HepG2 (cell line): ENCODE results near the gene ANAPC16. TPM values are rescaled to one million over a fixed set of nuclear protein-coding genes. Genes with fewer than 3 reads are reported as not detected.

Experiments
- HDAC2 ChIP-seq: sonication (generic); formaldehyde crosslinking; IDR thresholded peaks from 2 replicates; pipeline ENCODE4 v1.4.0; 2020; ENCODE audit warnings: missing genetic modification reagents
- HNF4A ChIP-seq: sonication (generic); formaldehyde crosslinking; IDR thresholded peaks from 2 replicates; pipeline ENCODE4 v1.4.0; 2020; ENCODE audit warnings: missing genetic modification reagents
- ISX ChIP-seq: sonication (generic); formaldehyde crosslinking; conservative IDR thresholded peaks from 2 replicates; pipeline ENCODE4 v1.5.0; 2020; ENCODE audit warnings: missing genetic modification reagents
- KDM1A ChIP-seq: IDR thresholded peaks from 2 replicates; pipeline ENCODE4 v1.6.1; 2016; ENCODE audit warnings: missing compliant biosample characterization
- PHF20 ChIP-seq: sonication (generic); formaldehyde crosslinking; IDR thresholded peaks from 2 replicates; pipeline ENCODE4 v1.5.0; 2020; ENCODE audit warnings: mild to moderate bottlenecking, missing genetic modification reagents
- RBM22 ChIP-seq: fragments of 200-400 bp; formaldehyde crosslinking; optimal IDR thresholded peaks from 2 replicates; pipeline ENCODE3; 2017; ENCODE audit warnings: mild to moderate bottlenecking, low read length, moderate library complexity
- SALL2 ChIP-seq: sonication (generic); formaldehyde crosslinking; IDR thresholded peaks from 2 replicates; pipeline ENCODE4 v1.8.1; 2023; ENCODE audit warnings: mild to moderate bottlenecking, missing genetic modification reagents, inconsistent platforms
- ZFY ChIP-seq: sonication (generic); formaldehyde crosslinking; IDR thresholded peaks from 2 replicates; pipeline ENCODE4 v1.4.0; 2020; ENCODE audit warnings: missing genetic modification reagents
- ZNF180 ChIP-seq: sonication (generic); formaldehyde crosslinking; IDR thresholded peaks from 2 replicates; pipeline ENCODE4 v1.4.0; 2020; ENCODE audit warnings: low read depth, missing genetic modification reagents, borderline replicate concordance
- ZNF788 ChIP-seq: sonication (generic); formaldehyde crosslinking; IDR thresholded peaks from 2 replicates; pipeline ENCODE4 v1.5.0; 2020; ENCODE audit warnings: mild to moderate bottlenecking, missing genetic modification reagents, borderline replicate concordance
- polyA plus RNA-seq, 8 experiments: library from polyadenylated mRNA; depleted of rRNA in 3 of 8; stranded (reverse) in 7 of 8; unstranded in 1 of 8; fragments of >200 nt; fragmentation: Illumina TruSeq in 4 of 8; extraction: Trizol in 4 of 8; gene quantifications; 2 replicates each; pipeline versions ENCODE4 v1.2.1 to v1.2.3, GENCODE V29; 2011 to 2016; ENCODE audit warnings: low read depth in 4 of 8, missing spikeins in 1 of 8, mixed read lengths in 1 of 8; ENCODE audit not compliant: insufficient read depth in 1 of 8
- total RNA-seq, 5 experiments: library from RNA; depleted of rRNA; stranded (reverse); fragments of >200 nt; fragmentation: Illumina TruSeq; extraction: Trizol; gene quantifications; 2 replicates each; pipeline ENCODE4 v1.2.3, GENCODE V29; 2016; ENCODE audit warnings: low read depth in 1 of 5
- TF ChIP-seq, protein P1 (sequence below): IDR thresholded peaks from 2 replicates; pipeline ENCODE4 v1.6.1; 2016; ENCODE audit warnings: missing compliant biosample characterization, missing genetic modification reagents, borderline replicate concordance
- TF ChIP-seq, protein P2 (sequence below): sonication (generic); formaldehyde crosslinking; IDR thresholded peaks from 2 replicates; pipeline ENCODE4 v1.5.1; 2020; ENCODE audit warnings: mild to moderate bottlenecking, missing genetic modification reagents, moderate library complexity
- TF ChIP-seq, protein P3 (sequence below): sonication (generic); formaldehyde crosslinking; IDR thresholded peaks from 2 replicates; pipeline ENCODE4 v1.4.0; 2020; ENCODE audit warnings: missing genetic modification reagents, low read depth, mild to moderate bottlenecking, borderline replicate concordance
- TF ChIP-seq, protein P4 (sequence below): sonication (generic); formaldehyde crosslinking; IDR thresholded peaks from 2 replicates; pipeline ENCODE4 v1.5.0; 2020; ENCODE audit warnings: missing genetic modification reagents

Gene ANAPC16
- total and polyA plus RNA-seq, 2 of the 13 experiments (the other 11 are each of a cell fraction or from before 2014, with no cell fraction given), result 74.8 to 89.4 TPM

DNA sequence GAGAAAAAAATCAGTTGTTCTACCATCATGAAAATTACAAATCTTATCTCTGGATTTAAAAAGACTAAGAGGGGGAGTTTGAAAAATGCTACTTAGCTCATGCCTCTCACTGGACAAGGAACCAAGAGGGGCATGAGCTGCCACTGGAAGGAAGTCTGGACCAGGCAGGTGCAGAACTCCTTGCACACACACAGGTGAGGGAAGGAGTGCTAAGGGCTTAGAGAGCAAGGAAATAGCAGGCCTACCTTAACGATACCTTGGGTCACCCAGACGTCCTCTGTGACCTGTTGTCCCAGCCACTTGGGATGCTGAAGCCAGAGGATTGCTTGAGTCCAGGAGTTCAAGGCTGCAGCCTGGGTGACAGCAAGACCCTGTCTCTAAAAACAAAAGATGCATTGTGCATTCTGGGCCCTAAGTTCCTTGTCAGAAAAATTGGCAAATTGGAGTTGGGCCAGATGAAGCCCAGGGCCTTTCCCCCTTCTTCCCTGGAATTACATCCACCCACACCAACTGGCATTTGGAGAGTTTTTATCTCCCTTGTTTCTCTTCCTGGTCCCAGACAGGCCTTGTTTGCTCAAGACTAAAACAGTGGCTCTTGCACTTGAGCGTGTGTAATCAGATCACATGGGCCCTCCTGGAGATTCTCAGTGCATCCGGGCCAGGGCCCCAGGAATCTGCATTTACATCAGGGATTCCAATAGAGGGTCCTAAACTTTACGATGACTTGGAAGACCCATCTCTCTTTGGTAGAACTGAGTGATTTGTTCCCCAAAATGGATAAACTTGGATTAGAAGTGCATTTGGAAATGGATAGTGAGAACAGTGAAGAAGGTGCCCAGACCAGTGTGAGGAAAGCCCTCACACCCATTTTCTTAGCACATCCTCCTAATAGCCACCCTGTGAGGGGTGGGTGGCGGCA is 60.9 kb downstream of the ANAPC16 start (continued):
- TF ChIP-seq, protein P1, sequence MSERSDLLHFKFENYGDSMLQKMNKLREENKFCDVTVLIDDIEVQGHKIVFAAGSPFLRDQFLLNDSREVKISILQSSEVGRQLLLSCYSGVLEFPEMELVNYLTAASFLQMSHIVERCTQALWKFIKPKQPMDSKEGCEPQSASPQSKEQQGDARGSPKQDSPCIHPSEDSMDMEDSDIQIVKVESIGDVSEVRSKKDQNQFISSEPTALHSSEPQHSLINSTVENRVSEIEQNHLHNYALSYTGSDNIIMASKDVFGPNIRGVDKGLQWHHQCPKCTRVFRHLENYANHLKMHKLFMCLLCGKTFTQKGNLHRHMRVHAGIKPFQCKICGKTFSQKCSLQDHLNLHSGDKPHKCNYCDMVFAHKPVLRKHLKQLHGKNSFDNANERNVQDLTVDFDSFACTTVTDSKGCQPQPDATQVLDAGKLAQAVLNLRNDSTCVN, result peak; percentile 37; the same call in 1 of the 2 replicates
- no peak for TF ChIP-seq PHF20 (CRISPR knock-in tag)
- TF ChIP-seq, protein P2, sequence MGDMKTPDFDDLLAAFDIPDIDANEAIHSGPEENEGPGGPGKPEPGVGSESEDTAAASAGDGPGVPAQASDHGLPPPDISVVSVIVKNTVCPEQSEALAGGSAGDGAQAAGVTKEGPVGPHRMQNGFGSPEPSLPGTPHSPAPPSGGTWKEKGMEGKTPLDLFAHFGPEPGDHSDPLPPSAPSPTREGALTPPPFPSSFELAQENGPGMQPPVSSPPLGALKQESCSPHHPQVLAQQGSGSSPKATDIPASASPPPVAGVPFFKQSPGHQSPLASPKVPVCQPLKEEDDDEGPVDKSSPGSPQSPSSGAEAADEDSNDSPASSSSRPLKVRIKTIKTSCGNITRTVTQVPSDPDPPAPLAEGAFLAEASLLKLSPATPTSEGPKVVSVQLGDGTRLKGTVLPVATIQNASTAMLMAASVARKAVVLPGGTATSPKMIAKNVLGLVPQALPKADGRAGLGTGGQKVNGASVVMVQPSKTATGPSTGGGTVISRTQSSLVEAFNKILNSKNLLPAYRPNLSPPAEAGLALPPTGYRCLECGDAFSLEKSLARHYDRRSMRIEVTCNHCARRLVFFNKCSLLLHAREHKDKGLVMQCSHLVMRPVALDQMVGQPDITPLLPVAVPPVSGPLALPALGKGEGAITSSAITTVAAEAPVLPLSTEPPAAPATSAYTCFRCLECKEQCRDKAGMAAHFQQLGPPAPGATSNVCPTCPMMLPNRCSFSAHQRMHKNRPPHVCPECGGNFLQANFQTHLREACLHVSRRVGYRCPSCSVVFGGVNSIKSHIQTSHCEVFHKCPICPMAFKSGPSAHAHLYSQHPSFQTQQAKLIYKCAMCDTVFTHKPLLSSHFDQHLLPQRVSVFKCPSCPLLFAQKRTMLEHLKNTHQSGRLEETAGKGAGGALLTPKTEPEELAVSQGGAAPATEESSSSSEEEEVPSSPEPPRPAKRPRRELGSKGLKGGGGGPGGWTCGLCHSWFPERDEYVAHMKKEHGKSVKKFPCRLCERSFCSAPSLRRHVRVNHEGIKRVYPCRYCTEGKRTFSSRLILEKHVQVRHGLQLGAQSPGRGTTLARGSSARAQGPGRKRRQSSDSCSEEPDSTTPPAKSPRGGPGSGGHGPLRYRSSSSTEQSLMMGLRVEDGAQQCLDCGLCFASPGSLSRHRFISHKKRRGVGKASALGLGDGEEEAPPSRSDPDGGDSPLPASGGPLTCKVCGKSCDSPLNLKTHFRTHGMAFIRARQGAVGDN (CRISPR knock-in tag), result peak; percentile 31; the same call in 1 of the 2 replicates
- TF ChIP-seq, protein P3, sequence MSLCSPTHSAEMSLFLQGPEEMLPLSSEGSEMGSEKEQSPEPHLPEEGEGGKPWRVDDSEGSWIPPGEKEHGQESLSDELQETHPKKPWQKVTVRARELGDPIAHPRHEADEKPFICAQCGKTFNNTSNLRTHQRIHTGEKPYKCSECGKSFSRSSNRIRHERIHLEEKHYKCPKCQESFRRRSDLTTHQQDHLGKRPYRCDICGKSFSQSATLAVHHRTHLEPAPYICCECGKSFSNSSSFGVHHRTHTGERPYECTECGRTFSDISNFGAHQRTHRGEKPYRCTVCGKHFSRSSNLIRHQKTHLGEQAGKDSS, result peak; percentile 38; the same call in 1 of the 2 replicates
- TF ChIP-seq ZFY (CRISPR knock-in tag), result peak; percentile 66
- TF ChIP-seq, protein P4, sequence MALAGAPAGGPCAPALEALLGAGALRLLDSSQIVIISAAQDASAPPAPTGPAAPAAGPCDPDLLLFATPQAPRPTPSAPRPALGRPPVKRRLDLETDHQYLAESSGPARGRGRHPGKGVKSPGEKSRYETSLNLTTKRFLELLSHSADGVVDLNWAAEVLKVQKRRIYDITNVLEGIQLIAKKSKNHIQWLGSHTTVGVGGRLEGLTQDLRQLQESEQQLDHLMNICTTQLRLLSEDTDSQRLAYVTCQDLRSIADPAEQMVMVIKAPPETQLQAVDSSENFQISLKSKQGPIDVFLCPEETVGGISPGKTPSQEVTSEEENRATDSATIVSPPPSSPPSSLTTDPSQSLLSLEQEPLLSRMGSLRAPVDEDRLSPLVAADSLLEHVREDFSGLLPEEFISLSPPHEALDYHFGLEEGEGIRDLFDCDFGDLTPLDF (CRISPR knock-in tag), result no peak
- no peak for TF ChIP-seq ZNF180 (CRISPR knock-in tag)
- TF ChIP-seq SALL2 (CRISPR knock-in tag), result 0 out of 2 replicates have a peak, but pooled peaks have one; percentile 18
- TF ChIP-seq HDAC2 (CRISPR knock-in tag), result peak; percentile 64
- no peak for TF ChIP-seq KDM1A
- TF ChIP-seq ZNF788 (CRISPR knock-in tag), result 0 out of 2 replicates have a peak, but pooled peaks have one; percentile 42
- TF ChIP-seq RBM22, result peak; percentile 96
- peak; percentile 81 for TF ChIP-seq HNF4A (CRISPR knock-in tag)
- TF ChIP-seq ISX (CRISPR knock-in tag), result no peak
